AG10803 (cell line): Measurements from ENCODE around the gene SARS1.

Experiments
- DNase-seq: peaks from one replicate; pipeline ENCODE4 v3.0.0; 2010; ENCODE audit warnings: low read depth
- H3K4me3 ChIP-seq: 2 replicates; pipeline ENCODE4 v1.5.1; 2011; ENCODE audit warnings: mild to moderate bottlenecking, low read length, control low read depth
- CTCF ChIP-seq: conservative IDR thresholded peaks from 2 replicates; pipeline ENCODE4 v1.5.1; 2011; ENCODE audit warnings: mild to moderate bottlenecking, low read length, control low read depth, inconsistent platforms

Gene SARS1

DNA sequence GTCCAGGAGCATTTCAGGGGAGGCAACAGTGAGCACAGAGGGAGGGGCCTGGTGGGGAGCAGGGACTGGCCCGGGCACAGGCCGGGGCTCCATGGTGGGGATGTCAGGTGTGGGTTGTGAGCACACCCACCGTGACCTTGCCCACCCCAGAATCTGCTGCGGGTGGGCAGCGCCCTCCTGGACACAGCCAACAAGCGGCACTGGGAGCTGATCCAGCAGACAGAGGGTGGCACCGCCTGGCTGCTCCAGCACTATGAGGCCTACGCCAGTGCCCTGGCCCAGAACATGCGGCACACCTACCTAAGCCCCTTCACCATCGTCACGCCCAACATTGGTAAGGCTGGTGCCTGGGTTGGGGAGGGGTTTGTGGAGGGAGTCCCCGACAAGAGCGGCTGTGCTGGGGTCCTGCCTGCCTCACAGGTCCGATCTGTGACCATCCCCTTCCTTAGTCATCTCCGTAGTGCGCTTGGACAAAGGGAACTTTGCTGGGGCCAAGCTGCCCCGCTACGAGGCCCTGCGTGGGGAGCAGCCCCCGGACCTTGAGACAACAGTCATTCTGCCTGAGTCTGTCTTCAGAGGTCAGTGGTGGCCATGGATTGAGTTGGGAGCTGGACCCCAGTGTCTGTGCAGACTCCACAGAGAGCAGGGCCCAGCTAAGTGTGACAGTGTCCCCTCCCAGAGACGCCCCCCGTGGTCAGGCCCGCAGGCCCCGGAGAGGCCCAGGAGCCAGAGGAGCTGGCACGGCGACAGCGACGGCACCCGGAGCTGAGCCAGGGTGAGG lies 54.9 kb downstream of the SARS1 start:
- TF ChIP-seq CTCF: no peak
- DNase-seq: no peak
- no peak overlapping the region for H3K4me3 ChIP-seq

- no peak for TF ChIP-seq CTCF
- no peak overlapping the region for H3K4me3 ChIP-seq
- DNase-seq: no peak
These were observed 55.7 kb downstream of the SARS1 start for GRCh38 chr1:109269212-109269980.

- no peak for DNase-seq
- no peak for TF ChIP-seq CTCF
- no peak overlapping the region for H3K4me3 ChIP-seq
These were observed 56.4 kb downstream of the SARS1 start for GRCh38 chr1:109269981-109270622.

GRCh38 chr1:109270623-109271317 lies 57.1 kb downstream of the SARS1 start:
- no peak for TF ChIP-seq CTCF
- no peak overlapping the region for H3K4me3 ChIP-seq
- DNase-seq: no peak

DNA sequence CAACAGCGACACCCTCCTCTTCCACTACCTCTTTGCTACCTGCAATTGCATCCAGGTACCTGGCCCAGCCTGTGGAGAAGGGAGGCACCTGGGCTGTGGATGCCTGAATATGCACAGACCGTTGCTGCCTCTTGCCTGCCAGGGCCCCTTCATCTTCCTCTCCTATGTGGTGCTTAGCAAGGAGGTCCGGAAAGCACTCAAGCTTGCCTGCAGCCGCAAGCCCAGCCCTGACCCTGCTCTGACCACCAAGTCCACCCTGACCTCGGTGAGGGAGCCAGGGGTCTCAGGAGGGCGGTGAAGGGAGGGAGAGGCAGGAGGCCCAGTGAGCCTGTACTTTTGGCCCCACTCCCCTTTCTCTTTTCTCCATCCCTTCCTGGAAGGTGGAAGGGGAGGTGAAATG lies 57.7 kb downstream of the SARS1 start:
- DNase-seq: no peak
- no peak overlapping the region for H3K4me3 ChIP-seq
- no peak for TF ChIP-seq CTCF

DNA sequence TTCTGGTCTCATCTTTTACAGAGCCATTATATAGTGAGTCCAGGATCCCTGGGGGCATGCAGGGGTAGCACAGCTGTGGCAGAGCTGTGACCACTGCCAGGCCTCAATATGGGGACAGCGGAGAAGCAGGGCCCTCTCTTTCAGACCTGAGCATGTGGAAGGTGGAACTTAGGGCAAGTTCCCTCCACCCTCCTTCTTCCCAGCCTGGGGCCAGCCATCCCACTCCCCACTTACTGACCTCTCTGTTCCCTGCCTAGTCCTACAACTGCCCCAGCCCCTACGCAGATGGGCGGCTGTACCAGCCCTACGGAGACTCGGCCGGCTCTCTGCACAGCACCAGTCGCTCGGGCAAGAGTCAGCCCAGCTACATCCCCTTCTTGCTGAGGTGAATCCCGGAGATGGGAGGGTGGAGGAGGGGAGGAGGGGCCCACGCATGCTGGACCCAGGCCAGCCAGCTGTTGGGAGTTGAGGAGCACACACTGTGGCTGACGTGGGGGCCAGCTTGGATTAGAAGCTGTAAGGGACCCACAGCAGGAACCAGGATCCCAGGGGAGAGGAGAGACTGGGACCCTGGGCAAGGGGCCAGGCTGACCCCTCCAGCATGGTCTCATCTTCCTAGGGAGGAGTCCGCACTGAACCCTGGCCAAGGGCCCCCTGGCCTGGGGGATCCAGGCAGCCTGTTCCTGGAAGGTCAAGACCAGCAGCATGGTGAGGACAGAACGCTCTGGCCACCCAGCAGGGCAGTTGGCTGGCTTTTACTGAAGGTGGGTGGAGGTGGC lies 58.5 kb downstream of the SARS1 start:
- H3K4me3 ChIP-seq: no peak overlapping the region
- TF ChIP-seq CTCF: no peak
- DNase-seq: no peak
